Colon (tissue), 2 donors: ENCODE results near the gene MYDGF.

Experiments
- FAIRE-seq: peaks from 2 replicates; lab custom pipeline; 2012; peaks lifted over from hg19 to GRCh38; lab: Jason Lieb, UNC
- donor health status: control.
- donor health status: control.

MYDGF gene

GRCh38 chr19:4673726-4674125, 3.6 kb upstream of the MYDGF start:
- FAIRE-seq, result no peak

DNA sequence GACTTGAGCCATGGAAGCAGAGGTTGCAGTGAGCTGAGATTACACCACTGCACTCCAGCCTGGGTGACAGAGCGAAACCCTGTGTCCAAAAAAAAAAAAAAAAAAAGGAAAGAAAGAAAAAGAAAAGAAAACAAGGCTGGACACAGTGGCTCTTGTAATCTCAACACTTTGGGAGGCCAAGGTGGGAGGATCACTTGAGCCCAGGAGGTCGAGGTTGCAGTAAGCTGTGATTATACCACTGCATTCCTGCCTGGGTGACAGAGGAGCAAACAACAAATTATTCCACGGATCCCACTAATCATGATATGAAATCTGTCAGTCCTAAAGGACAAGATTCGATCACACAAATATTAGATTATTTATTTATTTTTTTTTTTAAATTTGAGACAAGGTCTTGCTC, 3.1 kb upstream of the MYDGF start:
- no peak for FAIRE-seq

DNA sequence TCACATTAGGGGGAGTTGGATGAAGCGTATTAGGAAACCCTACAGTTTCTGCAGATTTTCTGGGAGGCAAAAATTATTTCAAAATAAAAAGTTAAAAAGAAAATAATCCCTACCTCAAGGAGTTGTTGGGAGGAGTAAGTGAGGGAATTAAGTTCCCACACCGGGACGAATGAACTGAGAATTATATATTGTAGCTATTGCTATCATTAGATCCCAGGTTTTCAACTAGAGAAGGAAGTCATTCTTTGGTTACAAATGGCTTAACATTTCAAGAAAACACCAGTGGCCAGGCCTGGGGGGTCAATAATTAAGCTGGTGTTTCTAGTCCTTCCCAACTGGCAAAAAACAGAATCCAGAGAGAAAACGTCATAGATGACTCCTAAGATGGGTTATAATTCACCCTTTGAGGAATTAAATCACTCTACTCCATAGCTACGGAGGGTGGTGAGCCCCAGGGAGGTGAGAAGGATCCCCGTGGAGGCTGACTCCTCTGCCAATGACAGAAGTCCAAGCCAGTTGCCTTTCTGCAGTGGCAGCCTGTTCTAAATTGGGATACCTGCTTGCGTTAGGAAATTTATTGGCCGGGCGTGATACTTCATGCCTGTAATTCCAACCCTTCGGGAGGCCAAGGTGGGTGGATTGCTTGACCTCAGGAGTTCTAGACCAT, 1.2 kb upstream of the MYDGF start:
- FAIRE-seq, result no peak

- no peak for FAIRE-seq
These were observed 5.5 kb downstream of the MYDGF start for GRCh38 chr19:4664642-4665041.

DNA sequence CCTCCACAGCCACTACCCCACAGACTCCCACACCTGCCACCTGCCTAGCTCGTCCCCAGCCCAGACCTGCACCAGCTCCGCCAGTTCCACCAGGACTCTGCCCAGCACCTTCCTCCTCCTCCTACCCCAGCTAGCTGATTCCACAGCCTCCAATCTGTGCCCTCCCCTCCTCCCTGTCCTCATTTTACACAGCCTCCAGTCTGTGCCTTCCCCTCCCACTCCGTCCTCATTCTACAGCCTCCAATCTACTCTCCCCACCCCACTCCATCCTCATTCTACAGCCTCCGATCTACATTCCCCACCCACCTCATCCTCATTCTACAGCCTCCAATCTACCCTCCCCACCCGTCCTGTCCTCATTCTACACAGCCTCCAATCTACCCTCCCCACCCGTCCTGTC, 7.3 kb downstream of the MYDGF start:
- FAIRE-seq, result no peak

- FAIRE-seq, result no peak
These were observed 8.0 kb downstream of the MYDGF start for GRCh38 chr19:4662020-4662695.

GRCh38 chr19:4660993-4661392, 9.1 kb downstream of the MYDGF start:
- no peak for FAIRE-seq

GRCh38 chr19:4660181-4660791, 9.9 kb downstream of the MYDGF start:
- no peak for FAIRE-seq

DNA sequence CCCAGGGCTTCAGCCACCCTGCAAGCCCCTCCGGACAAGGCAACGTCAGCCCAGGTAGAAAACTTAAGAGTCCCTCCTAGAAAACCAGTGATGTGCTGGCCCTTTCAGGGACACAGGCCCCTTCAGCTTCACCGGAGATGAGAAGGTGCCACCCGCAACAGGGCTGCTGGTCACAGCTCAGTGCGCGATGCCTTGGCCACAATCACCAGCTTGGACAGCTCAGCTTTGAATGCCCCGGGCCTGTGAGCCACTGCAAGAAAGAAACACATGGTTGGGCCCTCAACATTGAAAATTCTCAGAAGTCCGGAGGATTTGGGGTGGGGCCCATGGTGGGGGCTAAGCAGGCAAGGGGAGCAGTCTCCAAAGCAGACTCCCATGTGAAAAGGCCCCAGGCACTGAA, 12.3 kb downstream of the MYDGF start:
- FAIRE-seq, result no peak

DNA sequence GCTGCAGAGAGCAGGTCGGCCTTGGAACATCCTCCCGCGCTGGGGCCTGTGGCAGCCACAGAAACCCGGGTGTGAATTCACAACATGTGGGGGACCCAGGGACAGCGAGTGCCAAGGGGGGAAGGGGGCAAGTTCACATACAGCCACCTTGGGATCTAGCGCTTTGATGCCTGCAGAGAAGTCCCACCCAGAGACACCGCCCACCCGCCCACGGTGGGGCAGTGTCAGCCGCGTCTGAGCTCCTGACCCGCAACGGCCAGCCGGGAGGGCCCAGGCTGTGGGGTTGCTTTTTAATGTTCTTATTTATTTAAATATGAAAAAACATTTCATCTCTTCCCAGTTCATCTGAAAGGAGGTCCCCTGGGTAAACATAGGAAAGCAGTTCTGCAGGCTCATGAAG, 12.9 kb downstream of the MYDGF start:
- no peak for FAIRE-seq

GRCh38 chr19:4656102-4656501, 14.0 kb downstream of the MYDGF start:
- no peak for FAIRE-seq

- FAIRE-seq, result no peak
These were observed 15.4 kb downstream of the MYDGF start for GRCh38 chr19:4654437-4655361.

DNA sequence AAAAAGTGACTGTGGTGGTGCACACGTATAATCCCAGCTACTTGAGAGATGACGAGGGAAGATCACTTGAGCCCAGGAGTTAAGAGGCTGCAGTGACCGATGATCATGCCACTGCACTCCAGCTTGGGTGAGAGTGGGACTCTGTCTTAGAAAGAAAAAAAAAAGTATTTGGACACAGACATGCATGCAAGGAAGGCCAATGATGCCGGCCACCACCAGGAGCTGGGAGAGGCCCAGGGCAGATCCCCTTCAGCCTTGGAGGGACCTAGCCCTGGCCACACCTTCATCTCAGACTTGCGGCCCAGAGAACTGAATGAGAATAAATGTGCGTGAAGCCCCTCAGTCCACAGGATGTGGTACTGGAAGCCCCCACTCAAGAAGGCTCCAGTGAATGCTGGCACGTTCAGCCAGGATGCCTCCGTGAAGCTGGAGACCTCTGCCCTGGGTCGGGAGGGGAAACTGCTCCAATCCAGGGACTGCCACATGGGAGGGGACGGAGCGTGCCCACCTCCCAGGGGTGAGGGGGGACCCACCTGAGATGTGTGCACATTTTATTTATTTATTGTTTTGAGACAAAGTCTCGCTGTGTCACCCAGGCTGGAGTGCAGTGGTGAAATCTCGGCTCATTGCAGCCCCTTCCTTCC, 16.2 kb downstream of the MYDGF start:
- FAIRE-seq, result no peak

DNA sequence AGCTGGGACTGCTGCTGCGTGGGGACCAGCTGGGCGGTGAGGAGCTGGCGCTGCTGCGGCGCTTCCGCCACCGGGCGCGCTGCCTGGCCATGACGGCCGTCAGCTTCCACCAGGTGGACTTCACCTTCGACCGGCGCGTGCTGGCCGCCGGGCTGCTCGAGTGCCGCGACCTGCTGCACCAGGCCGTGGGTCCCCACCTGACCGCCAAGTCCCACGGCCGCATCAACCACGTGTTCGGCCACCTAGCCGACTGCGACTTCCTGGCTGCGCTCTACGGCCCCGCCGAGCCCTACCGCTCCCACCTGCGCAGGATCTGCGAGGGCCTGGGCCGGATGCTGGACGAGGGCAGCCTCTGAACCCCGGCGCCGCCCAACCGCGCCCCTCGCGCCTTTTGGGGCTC, 18.1 kb downstream of the MYDGF start:
- FAIRE-seq, result no peak

- no peak for FAIRE-seq
These were observed 20.0 kb downstream of the MYDGF start for GRCh38 chr19:4650159-4650558.

- no peak for FAIRE-seq
These were observed 20.6 kb downstream of the MYDGF start for GRCh38 chr19:4649392-4650047.

DNA sequence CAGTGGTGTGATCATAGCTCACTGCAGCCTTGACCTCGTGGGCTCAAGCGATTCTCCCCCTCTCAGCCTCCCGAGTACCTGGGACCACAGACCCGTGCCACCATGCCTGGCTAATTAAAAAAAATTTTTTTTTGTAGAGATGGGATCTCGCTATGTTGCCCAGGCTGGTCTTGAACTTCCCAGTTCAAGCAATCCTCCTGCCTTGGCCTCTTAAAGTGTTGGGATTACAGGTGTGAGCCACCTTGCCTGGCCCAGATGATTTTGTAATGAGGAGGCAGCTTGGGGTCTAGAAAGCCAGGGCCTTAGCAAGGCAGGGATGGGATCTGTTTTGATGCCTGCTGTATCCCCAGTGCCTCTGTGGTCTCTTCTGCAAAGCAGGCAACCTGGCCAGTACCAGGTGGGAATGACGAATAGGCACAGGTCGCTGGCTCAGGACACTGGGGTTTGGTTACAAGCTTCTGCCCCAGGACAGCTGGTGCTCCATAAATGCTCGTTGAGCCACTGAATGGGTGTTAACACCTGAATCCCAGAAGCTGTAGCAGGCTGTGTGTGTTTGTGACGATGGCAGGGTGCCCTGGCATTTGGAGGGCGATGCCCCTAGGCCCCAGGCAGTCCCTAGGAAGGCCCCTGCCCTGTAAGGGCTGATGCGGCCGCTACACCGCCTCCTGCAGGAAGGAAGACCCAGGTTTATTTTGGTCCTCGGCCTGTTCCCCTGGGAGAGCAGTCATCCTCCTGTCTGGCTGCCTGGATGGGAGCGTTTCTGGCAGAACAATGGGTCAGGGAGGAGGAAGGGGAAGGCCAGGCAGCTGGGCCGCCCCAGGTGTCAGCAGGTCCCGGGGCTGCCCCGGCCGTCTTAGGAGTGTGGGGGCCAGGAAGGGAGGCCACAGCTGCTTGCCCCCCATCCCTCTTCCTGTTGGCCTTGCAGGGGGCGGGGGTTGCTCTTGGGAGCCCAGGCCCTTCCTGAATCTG, 22.2 kb downstream of the MYDGF start:
- no peak for FAIRE-seq

- FAIRE-seq, result no peak
These were observed 24.4 kb downstream of the MYDGF start for GRCh38 chr19:4645718-4646117.

DNA sequence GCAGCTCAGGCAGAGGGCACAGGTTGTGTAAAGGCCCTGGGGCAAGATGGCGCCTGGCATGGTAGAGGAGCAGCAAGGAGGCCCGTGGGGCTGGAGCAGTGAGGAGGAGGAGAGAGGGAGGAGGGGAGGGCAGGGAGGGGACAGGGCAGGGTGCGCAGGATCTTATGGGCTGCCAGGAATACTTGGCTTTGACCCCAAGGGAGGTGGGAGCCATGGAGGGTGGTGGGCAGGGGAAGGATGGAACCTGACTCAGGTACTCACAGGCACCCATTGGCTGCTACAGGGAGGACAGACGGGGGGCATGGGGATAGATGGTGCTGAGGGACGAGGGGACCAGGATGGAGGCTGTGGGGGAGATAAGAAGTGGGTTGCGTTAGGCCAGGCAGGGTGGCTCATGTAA, 27.5 kb downstream of the MYDGF start:
- no peak for FAIRE-seq

DNA sequence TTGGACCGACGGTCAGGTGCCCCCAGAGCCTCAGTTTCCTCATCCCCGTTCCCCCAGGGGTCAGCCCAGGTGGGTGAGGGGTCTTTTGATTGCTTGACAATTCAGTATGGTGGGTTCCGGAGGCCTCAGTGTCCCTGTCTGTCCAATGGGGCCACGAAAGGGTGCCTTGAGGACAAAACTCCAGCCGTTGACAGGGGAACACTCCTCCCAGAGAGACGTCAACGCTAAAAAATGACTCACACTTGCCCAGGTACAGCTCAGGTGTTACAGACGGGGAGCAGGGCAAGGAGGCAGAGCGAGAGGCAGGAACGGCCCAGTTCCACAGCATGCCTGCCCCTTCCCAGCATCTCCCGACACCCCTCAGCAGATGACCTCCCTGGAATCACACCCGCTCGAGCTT, 29.0 kb downstream of the MYDGF start:
- FAIRE-seq, result no peak
